GM12892 (cell line): ENCODE data around the gene B3GAT3.

Experiments
- POLR2A ChIP-seq: IDR thresholded peaks from 2 replicates; pipeline ENCODE4 v1.6.1; 2011; ENCODE audit warnings: low read depth, low read length, control low read depth
- TAF1 ChIP-seq: IDR thresholded peaks from 2 replicates; pipeline ENCODE4 v1.6.1; 2011; ENCODE audit warnings: low read depth, mild to moderate bottlenecking, control low read depth, low read length, borderline replicate concordance

DNA sequence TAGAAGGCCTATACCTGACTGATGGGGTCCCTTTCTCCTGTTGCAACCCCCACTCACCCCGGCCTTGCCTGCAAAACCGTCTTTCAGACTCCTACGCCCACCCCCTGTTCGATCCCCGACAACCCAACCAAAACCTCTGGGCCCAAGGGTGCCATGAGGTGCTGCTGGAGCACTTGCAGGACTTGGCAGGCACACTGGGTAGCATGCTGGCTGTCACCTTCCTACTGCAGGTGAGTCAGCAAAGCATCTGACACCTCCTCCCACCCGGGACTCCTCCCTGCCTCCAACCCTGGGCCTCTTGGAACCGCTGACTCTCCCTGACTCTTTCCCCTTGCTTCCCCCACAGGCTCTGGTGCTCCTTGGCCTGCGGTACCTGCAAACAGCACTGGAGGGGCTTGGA is 7.5 kb downstream of the B3GAT3 start:
- TF ChIP-seq POLR2A (no peak), TAF1 (no peak)
